HG02870 (cell line): Measurements from ENCODE around the gene NUP214.

Experiments used
- ATAC-seq: cut with Tn5 transposase; IDR thresholded peaks from one replicate; pipeline ENCODE4 v1.9.1; 2021; ENCODE audit warnings: mild to moderate bottlenecking, moderate library complexity; ENCODE audit not compliant: unreplicated experiment

NUP214 gene

DNA sequence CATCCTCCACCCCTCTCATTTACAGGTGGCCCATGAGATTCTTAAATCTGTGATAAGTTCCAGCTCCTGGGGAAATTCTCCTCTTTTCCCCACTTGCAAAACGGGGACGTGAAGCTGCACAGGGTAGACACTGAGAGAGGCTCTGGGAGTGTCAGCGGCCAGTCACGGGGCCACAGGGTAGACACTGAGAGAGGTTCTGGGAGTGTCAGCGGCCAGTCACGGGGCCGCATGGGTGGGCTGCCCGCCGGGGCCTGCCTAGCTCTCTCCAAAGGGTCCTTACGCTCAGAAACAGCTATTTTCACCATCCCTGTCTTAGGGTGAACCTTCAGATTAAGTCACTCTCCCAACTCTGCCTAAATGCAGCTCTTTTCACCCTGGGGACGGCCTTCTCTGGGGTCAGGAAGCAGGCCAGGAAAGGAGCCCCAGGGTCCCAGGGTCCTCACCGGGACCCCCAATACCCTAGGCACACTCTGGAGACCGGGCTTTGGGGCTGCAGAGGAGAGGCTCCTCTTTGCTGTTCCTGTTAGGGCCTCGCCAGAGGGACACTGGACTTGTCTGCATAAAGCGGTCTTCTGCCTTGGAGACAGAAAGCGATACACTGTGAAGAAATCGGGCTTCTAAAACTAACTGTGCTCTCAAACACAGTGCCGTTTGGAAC, 149.4 kb downstream of the NUP214 start:
- no peak for ATAC-seq

DNA sequence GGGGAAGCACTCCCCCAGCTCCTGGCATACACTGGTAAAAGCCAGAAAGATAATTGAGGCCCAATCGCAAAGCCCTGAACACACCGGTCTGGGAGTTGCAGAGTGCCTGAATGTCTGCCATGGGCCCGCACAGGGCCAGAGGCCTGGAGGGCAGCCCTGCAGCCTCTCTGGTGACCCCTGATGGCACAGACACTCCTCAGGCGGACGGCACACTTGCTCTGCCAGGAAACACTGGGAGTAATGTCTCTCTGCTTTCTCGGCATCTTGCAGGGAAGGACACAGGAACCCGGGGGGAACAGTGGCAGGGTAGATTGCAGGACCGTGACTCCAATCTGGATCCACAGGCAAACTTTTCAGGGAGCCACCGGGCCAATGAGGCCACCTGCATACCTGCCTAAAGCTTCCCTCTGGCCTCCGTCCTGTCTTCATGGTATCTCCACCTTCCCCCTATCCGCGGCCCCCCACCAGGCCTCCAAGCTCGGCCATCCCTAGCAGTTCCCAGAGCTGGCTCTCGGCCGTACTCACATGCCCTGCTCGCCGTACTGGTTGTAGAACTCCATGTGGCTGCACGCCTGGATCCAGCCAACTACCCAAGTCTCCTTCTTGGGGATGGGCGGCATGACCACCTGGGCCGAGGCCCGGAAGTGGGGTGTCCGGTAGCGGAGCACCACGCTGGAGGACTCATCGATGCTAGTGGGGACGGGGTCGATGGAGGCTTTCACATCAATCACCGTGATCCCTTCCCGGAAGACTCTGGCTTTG, 150.1 kb downstream of the NUP214 start:
- ATAC-seq: no peak

DNA sequence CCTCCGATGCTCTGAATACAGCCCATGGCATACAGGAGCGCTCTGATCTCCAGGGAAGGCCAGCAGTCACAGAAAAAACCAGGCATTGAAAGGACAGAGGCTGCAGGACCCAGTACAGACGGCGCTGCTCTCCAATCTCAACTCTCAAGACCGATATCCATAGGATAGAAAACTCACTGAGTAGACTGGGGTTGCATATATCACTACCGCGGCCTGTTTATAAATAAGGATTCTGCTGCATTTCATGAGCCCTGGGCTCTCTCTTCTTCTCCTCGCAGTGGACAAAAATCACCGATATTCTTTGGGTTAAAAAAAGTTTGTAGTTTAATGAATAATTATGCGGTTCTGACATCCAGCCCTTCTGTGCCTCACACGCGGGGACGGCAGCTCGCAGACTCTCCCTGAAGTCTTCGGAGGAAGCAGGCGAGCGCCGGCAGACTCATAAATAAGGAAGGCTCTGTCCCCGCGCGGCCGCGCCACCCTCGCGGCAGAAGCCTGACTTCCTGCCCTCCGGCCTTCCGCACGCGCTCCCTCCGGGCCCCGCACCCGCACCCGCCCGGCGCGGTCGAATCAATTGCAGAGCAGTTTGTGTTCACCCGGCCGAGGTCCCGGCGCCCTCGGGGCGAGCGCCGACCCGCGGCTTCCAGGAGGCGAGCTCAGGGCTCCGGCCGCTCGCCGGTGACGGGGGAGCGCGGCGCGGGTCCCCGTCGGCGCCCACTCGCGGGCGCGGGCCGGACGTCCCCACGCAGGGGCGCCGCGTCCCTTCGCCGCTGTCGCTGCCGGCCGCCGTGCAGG, 150.9 kb downstream of the NUP214 start, which contains the start of gene FAM78A:
TSS of gene FAM78A (minus strand) at position 417 of the 795 bp plus-strand sequence. CDS start at position 86, 331 bp downstream.
- ATAC-seq: no peak

GRCh38 chr9:131276891-131277286, 151.5 kb downstream of the NUP214 start:
- ATAC-seq: no peak

DNA sequence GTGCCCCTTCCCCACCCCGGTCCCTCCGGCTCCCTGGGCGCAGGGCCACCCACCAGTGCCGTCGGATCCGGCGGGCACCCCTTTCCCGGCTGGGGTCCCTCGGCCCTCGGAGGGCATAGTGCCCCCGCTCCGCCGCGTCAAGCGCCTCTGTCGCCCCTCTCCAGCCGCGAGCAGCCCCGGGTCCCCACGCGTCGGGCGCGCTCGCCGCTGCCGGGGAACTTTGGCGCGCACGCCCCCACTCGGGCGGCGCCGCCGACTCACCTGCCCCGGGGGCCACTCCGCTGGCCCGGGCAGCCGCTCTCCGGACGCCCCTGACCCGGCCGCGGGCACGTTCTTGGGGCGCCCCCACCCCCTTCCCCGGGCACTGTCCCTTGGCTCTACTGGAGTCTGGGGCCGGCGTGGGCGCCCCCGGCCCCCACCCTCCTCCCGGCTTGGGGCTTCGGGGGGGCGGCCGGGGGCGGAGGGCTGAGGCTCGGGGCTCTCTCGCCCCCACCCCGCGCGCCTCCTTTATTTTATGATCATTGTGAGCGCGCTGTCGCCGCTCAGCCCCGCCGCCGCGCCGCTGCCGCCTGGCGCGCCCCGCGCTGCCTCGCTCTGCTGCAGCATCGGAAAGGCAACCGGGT, 152.0 kb downstream of the NUP214 start:
- ATAC-seq: no peak

DNA sequence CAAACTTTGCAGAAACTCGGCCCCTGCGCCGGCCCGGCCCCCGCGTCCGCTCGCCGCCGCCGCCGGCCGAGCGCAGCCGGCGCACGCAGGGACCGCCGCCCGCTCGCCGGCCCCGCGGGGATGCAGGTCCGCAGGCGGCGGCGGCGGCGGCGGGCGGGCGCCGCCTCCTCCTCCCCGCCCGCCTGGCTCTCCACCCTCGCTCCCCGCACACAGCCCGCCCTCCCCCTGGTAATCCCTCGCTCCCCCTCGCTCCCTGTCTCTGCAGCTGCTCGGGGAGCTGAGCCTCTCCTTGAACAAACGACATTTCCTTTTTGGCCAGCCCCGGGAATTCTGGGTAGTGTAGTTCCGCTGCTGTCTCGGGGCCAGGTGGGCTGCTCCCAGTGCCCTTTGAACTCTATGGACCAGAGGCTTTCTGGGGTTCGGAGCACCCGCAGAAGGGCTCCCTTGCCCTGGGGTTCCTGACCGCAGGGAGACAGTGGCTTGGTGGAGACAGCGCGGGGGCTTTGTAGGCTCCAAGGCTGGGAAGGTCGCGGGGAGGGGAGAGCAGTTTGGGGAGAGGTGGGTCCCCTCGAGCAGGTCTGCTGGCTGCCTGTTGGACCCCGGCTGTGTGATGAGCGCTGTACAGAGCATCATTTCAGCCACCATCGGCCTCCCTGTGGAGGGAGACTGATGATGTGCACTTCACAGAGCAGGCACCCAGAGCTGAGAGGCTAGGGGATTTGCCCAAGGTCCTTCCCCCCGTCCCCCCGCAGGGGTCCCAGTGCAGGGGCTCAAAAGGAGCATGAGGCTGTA, 152.7 kb downstream of the NUP214 start:
- no peak for ATAC-seq

GRCh38 chr9:131278702-131279111, 153.3 kb downstream of the NUP214 start:
- no peak for ATAC-seq

DNA sequence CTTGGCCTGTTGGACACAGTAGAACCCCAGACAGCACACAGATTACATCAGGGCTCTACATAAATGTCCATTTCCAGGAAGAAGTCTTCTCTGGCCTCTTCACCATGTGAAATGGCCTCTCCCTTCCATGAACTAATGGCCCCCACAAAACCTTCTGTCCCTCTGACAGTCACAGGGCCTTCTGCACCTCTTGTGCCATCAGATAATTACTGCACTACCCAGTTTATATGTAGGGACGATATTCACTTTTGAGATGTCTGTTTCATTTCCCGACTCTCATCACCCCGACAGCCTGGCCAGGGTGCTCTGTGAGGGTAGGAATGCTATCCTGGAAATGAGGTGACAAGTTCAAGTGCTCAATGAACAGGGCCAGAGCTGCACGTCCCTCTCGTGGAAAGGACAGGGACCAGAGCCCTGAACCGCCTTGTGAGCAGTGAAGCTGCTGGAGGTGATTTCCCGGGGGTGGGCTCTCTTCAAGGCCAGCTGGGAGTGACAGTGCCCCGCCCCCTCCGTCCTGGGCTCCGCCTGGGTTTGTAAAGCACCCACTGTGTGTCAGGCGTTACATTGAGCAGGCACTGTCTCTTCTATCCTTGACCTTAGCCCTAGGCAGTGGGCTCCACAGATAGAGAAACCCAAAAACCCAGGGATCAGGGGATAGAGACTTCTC, 153.9 kb downstream of the NUP214 start:
- ATAC-seq: no peak

- no peak for ATAC-seq
These were observed 154.6 kb downstream of the NUP214 start for GRCh38 chr9:131279863-131280570.

- ATAC-seq: no peak
These were observed 155.3 kb downstream of the NUP214 start for GRCh38 chr9:131280660-131281059.

DNA sequence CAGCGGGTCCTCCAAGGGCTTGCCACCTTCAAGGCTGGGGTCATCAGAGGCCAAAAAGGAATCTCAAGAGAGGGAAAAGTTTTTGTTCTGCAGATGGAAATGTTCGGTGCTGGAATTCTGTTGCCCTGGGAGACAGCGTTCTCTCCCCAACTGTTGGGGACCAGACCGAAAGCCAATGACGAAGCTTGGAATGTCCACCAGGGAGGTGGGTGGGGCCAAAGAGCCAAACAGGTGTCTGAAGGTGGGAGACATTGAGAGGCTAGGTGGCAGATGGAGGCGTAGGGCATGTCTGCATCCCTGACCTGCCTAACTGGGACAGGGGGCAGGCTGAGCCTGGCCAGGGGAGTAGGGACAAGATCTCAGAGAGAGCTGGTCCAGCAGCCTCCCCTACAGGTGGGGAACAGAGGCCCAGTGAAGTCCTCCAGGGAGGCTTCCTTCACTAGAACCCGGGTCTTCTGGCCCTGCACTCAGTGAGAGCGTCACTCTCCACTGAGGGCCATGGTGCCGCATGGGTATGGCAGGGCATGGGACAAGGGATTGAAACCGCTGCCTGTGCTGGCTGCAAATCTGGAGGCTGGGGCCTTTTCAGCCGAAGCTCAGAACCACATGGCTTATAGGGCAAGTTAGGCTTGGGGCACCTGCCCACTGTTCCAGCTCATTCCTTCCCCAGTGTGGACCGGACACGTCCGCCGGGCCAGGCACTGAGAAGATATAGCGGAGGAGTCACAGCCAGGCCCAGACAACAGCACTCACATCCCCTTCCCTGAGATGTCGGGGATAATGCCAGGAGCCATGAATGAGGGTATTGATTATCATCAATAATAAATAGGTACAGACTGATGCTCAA, 156.0 kb downstream of the NUP214 start:
- ATAC-seq: no peak

GRCh38 chr9:131282175-131282574, 156.8 kb downstream of the NUP214 start:
- ATAC-seq: no peak

DNA sequence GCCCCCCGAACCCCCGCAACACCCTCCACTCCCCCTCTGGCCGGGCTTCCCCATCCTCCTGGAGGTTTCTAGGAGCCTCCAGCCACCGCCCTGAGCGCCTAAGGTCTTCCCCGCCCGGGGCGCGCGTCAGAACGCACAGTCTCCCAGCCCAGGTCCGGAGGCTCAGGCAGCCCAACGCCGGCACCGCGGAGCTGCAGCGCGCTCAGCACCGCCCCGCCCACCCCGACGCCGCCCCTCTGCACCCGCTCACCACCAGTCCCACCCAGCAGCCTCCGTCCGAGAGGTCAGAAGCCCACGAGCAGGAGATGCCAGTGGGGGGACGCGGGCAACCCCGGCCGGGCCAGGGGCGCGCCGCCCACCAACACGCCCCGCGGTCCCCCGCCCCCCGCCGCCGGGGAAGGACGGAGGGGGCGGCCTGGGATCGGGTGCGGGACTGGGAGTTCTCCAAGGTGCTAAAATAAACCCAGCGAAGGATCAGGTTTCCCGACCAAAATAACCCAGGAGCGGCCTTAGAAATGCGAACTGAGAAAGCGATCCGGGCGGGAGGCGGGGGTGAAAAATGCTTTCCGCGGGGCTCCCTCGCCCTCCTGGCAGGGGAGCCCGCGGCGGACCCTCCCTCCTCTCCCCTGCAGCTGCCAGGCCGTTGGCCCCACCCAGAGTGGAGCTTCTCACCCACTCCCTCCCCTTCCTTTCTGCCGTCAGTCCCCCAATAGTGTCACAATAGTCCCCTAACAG, 157.5 kb downstream of the NUP214 start:
- no peak for ATAC-seq
